HEK293 (cell line): ENCODE results near the gene ARL14EP.

Experiments used
- BCL11B ChIP-seq: fragments of 450-650 bp; formaldehyde crosslinking; IDR thresholded peaks from 2 replicates; pipeline ENCODE4 v1.5.1; 2016; ENCODE audit warnings: low read depth, missing biosample characterization, missing genetic modification characterization
- FEZF1 ChIP-seq: fragments of 450-650 bp; formaldehyde crosslinking; IDR thresholded peaks from 2 replicates; pipeline ENCODE4 v1.5.1; 2016; ENCODE audit warnings: missing biosample characterization, missing genetic modification characterization
- KLF16 ChIP-seq: fragments of 450-650 bp; formaldehyde crosslinking; IDR thresholded peaks from 2 replicates; pipeline ENCODE4 v1.5.1; 2017; ENCODE audit warnings: missing biosample characterization, missing genetic modification characterization
- PRDM1 ChIP-seq: fragments of 450-650 bp; formaldehyde crosslinking; IDR thresholded peaks from 2 replicates; pipeline ENCODE4; 2016; ENCODE audit warnings: missing biosample characterization, missing genetic modification characterization
- REPIN1 ChIP-seq: fragments of 450-650 bp; formaldehyde crosslinking; IDR thresholded peaks from 2 replicates; pipeline ENCODE4 v1.5.1; 2017; ENCODE audit warnings: missing biosample characterization, missing genetic modification characterization, low read depth
- SP7 ChIP-seq: fragments of 450-650 bp; formaldehyde crosslinking; IDR thresholded peaks from 2 replicates; pipeline ENCODE4 v1.5.1; 2016; ENCODE audit warnings: missing biosample characterization, missing genetic modification characterization
- ZBTB21 ChIP-seq: fragments of 450-650 bp; formaldehyde crosslinking; IDR thresholded peaks from 2 replicates; pipeline ENCODE4 v1.5.1; 2017; ENCODE audit warnings: missing biosample characterization, missing genetic modification characterization
- ZBTB8A ChIP-seq: fragments of 450-650 bp; formaldehyde crosslinking; IDR thresholded peaks from 2 replicates; pipeline ENCODE4 v1.5.1; 2016; ENCODE audit warnings: missing biosample characterization, missing genetic modification characterization
- ZFP3 ChIP-seq: fragments of 450-650 bp; formaldehyde crosslinking; IDR thresholded peaks from 2 replicates; pipeline ENCODE4 v1.5.1; 2016; ENCODE audit warnings: low read depth, missing biosample characterization, missing genetic modification characterization
- ZFP41 ChIP-seq: fragments of 450-650 bp; formaldehyde crosslinking; IDR thresholded peaks from 2 replicates; pipeline ENCODE4 v1.5.1; 2016; ENCODE audit warnings: missing biosample characterization, missing genetic modification characterization, borderline replicate concordance
- ZFP69B ChIP-seq: fragments of 450-650 bp; formaldehyde crosslinking; IDR thresholded peaks from 2 replicates; pipeline ENCODE4 v1.5.1; 2016; ENCODE audit warnings: missing biosample characterization, missing genetic modification characterization
- ZNF140 ChIP-seq: fragments of 450-650 bp; formaldehyde crosslinking; IDR thresholded peaks from 2 replicates; pipeline ENCODE4 v1.5.1; 2016; ENCODE audit warnings: missing biosample characterization, missing genetic modification characterization
- ZNF202 ChIP-seq: fragments of 450-650 bp; formaldehyde crosslinking; IDR thresholded peaks from 2 replicates; pipeline ENCODE4 v1.5.1; 2016; ENCODE audit warnings: missing biosample characterization, missing genetic modification characterization, borderline replicate concordance
- ZNF302 ChIP-seq: fragments of 450-650 bp; formaldehyde crosslinking; IDR thresholded peaks from 2 replicates; pipeline ENCODE4 v1.5.1; 2016; ENCODE audit warnings: missing biosample characterization, missing genetic modification characterization, low read depth
- ZNF596 ChIP-seq: fragments of 450-650 bp; IDR thresholded peaks from 2 replicates; pipeline ENCODE4 v1.5.0; 2018; ENCODE audit warnings: missing biosample characterization, mild to moderate bottlenecking, missing genetic modification characterization, moderate library complexity
- ZNF621 ChIP-seq: fragments of 450-650 bp; formaldehyde crosslinking; IDR thresholded peaks from 2 replicates; pipeline ENCODE4 v1.5.1; 2017; ENCODE audit warnings: missing biosample characterization, missing genetic modification characterization
- ZNF623 ChIP-seq: fragments of 450-650 bp; formaldehyde crosslinking; IDR thresholded peaks from 2 replicates; pipeline ENCODE4 v1.5.1; 2016; ENCODE audit warnings: missing biosample characterization, missing genetic modification characterization
- ZNF654 ChIP-seq: fragments of 450-650 bp; formaldehyde crosslinking; IDR thresholded peaks from 2 replicates; pipeline ENCODE4 v1.5.1; 2016; ENCODE audit warnings: low read depth, missing biosample characterization, missing genetic modification characterization
- ZNF707 ChIP-seq: fragments of 450-650 bp; formaldehyde crosslinking; IDR thresholded peaks from 2 replicates; pipeline ENCODE4 v1.5.1; 2016; ENCODE audit warnings: missing biosample characterization, missing genetic modification characterization
- ZNF747 ChIP-seq: fragments of 450-650 bp; formaldehyde crosslinking; IDR thresholded peaks from 2 replicates; pipeline ENCODE4 v1.5.1; 2016; ENCODE audit warnings: missing biosample characterization, missing genetic modification characterization
- ZSCAN16 ChIP-seq: fragments of 450-650 bp; formaldehyde crosslinking; IDR thresholded peaks from 2 replicates; pipeline ENCODE4 v1.5.1; 2016; ENCODE audit warnings: missing biosample characterization, missing genetic modification characterization
- TF ChIP-seq, protein P1 (sequence below): fragments of 450-650 bp; formaldehyde crosslinking; IDR thresholded peaks from 2 replicates; pipeline ENCODE4 v1.5.1; 2016; ENCODE audit warnings: missing biosample characterization, missing genetic modification characterization
- TF ChIP-seq, protein P2 (sequence below): fragments of 450-650 bp; formaldehyde crosslinking; IDR thresholded peaks from 2 replicates; pipeline ENCODE4 v1.5.1; 2016; ENCODE audit warnings: missing biosample characterization, missing genetic modification characterization
- TF ChIP-seq, protein P3 (sequence below): fragments of 450-650 bp; formaldehyde crosslinking; IDR thresholded peaks from 2 replicates; pipeline ENCODE4 v1.5.1; 2016; ENCODE audit warnings: missing biosample characterization, missing genetic modification characterization
- TF ChIP-seq, protein P4 (sequence below): fragments of 450-650 bp; formaldehyde crosslinking; IDR thresholded peaks from 2 replicates; pipeline ENCODE4 v1.5.1; 2016; ENCODE audit warnings: missing biosample characterization, missing genetic modification characterization
- TF ChIP-seq, protein P5 (sequence below): fragments of 450-650 bp; IDR thresholded peaks from 2 replicates; pipeline ENCODE4 v1.5.1; 2018; ENCODE audit warnings: missing biosample characterization, missing genetic modification characterization
- TF ChIP-seq, protein P6 (sequence below): fragments of 450-650 bp; formaldehyde crosslinking; IDR thresholded peaks from 2 replicates; pipeline ENCODE4 v1.5.1; 2016; ENCODE audit warnings: missing biosample characterization, missing genetic modification characterization
- TF ChIP-seq, protein P7 (sequence below): fragments of 450-650 bp; formaldehyde crosslinking; IDR thresholded peaks from 2 replicates; pipeline ENCODE4 v1.5.1; 2016; ENCODE audit warnings: missing biosample characterization, missing genetic modification characterization
- TF ChIP-seq, protein P8 (sequence below): fragments of 450-650 bp; formaldehyde crosslinking; IDR thresholded peaks from 2 replicates; pipeline ENCODE4 v1.5.1; 2016; ENCODE audit warnings: missing biosample characterization, missing genetic modification characterization

The ARL14EP gene

DNA sequence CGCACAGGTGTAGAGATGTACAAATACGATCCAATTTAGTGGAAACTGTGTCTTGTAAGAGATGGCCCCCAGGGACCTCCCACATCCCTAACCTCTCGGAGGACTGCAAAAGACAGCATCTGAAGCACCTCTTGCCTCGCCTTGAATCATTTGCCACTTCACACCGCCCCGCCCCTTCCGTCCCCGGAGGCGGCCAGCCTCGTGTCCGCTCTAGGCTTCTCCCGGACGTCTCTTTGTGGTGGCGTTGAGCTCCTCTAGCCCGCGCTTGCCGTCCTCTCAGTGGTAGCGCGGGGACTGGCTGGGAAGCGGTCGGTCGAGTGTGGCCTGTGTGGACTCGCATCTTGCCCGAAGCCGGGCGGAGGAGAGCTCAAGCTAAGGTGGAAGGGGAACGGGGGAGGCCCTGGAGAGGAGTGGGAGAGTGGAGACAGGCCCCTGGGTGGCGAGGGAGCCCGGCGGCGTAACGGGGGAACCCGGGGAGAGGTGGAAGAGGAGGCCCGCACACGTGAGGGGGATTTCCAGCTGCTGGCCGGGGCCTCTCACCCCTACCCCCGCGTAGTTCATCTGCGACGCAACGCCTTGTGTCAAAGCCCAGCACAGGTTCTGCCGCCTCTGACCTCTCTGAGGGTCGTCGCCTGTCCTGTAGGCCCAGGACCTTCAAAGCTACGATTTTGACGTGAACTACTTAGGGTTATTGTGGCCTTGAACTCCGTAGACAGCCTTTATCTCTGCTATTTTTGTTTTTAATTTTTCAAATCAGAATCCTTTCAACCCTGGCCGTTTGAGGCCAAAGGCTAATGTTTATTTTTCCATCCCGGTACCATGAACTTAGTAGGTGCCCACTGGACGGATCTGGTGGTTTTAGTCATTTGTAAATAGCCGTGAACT is at the start of gene ARL14EP (continued):
- TF ChIP-seq, protein P1, sequence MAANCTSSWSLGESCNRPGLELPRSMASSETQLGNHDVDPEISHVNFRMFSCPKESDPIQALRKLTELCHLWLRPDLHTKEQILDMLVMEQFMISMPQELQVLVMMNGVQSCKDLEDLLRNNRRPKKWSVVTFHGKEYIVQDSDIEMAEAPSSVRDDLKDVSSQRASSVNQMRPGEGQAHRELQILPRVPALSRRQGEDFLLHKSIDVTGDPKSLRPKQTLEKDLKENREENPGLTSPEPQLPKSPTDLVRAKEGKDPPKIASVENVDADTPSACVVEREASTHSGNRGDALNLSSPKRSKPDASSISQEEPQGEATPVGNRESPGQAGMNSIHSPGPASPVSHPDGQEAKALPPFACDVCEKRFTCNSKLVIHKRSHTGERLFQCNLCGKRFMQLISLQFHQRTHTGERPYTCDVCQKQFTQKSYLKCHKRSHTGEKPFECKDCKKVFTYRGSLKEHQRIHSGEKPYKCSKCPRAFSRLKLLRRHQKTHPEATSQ (tag by site-specific recombination) = no peak
- TF ChIP-seq, protein P2, sequence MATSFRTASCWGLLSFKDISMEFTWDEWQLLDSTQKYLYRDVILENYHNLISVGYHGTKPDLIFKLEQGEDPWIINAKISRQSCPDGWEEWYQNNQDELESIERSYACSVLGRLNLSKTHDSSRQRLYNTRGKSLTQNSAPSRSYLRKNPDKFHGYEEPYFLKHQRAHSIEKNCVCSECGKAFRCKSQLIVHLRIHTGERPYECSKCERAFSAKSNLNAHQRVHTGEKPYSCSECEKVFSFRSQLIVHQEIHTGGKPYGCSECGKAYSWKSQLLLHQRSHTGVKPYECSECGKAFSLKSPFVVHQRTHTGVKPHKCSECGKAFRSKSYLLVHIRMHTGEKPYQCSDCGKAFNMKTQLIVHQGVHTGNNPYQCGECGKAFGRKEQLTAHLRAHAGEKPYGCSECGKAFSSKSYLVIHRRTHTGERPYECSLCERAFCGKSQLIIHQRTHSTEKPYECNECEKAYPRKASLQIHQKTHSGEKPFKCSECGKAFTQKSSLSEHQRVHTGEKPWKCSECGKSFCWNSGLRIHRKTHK (tag by site-specific recombination) = no peak
- TF ChIP-seq KLF16 (peak; percentile 57; the same call in 1 of the 2 replicates), ZNF596 (tag by site-specific recombination) (no peak), SP7 (tag by site-specific recombination) (peak; percentile 82), ZFP41 (no peak), REPIN1 (tag by site-specific recombination) (no peak), ZBTB8A (tag by site-specific recombination) (peak; percentile 32; the same call in 1 of the 2 replicates), ZSCAN16 (tag by site-specific recombination) (no peak), ZNF140 (tag by site-specific recombination) (no peak), ZFP69B (tag by site-specific recombination) (peak; percentile 46; the same call in 1 of the 2 replicates), ZBTB21 (tag by site-specific recombination) (no peak), ZNF302 (tag by site-specific recombination) (no peak), ZNF707 (tag by site-specific recombination) (no peak), PRDM1 (no peak), ZNF202 (tag by site-specific recombination) (no peak), FEZF1 (tag by site-specific recombination) (peak; percentile 95), ZNF623 (tag by site-specific recombination) (no peak), ZFP3 (tag by site-specific recombination) (no peak), ZNF654 (tag by site-specific recombination) (no peak), ZNF621 (tag by site-specific recombination) (no peak), ZNF747 (tag by site-specific recombination) (no peak), BCL11B (tag by site-specific recombination) (no peak)
- TF ChIP-seq, protein P3, sequence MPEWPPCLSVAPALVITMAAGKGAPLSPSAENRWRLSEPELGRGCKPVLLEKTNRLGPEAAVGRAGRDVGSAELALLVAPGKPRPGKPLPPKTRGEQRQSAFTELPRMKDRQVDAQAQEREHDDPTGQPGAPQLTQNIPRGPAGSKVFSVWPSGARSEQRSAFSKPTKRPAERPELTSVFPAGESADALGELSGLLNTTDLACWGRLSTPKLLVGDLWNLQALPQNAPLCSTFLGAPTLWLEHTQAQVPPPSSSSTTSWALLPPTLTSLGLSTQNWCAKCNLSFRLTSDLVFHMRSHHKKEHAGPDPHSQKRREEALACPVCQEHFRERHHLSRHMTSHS (tag by site-specific recombination) = no peak
- TF ChIP-seq, protein P4, sequence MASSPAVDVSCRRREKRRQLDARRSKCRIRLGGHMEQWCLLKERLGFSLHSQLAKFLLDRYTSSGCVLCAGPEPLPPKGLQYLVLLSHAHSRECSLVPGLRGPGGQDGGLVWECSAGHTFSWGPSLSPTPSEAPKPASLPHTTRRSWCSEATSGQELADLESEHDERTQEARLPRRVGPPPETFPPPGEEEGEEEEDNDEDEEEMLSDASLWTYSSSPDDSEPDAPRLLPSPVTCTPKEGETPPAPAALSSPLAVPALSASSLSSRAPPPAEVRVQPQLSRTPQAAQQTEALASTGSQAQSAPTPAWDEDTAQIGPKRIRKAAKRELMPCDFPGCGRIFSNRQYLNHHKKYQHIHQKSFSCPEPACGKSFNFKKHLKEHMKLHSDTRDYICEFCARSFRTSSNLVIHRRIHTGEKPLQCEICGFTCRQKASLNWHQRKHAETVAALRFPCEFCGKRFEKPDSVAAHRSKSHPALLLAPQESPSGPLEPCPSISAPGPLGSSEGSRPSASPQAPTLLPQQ (tag by site-specific recombination) = peak; percentile 70
- TF ChIP-seq, protein P5, sequence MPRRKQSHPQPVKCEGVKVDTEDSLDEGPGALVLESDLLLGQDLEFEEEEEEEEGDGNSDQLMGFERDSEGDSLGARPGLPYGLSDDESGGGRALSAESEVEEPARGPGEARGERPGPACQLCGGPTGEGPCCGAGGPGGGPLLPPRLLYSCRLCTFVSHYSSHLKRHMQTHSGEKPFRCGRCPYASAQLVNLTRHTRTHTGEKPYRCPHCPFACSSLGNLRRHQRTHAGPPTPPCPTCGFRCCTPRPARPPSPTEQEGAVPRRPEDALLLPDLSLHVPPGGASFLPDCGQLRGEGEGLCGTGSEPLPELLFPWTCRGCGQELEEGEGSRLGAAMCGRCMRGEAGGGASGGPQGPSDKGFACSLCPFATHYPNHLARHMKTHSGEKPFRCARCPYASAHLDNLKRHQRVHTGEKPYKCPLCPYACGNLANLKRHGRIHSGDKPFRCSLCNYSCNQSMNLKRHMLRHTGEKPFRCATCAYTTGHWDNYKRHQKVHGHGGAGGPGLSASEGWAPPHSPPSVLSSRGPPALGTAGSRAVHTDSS (tag by site-specific recombination) = no peak
- TF ChIP-seq, protein P6, sequence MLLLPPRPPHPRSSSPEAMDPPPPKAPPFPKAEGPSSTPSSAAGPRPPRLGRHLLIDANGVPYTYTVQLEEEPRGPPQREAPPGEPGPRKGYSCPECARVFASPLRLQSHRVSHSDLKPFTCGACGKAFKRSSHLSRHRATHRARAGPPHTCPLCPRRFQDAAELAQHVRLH = no peak
- TF ChIP-seq, protein P7, sequence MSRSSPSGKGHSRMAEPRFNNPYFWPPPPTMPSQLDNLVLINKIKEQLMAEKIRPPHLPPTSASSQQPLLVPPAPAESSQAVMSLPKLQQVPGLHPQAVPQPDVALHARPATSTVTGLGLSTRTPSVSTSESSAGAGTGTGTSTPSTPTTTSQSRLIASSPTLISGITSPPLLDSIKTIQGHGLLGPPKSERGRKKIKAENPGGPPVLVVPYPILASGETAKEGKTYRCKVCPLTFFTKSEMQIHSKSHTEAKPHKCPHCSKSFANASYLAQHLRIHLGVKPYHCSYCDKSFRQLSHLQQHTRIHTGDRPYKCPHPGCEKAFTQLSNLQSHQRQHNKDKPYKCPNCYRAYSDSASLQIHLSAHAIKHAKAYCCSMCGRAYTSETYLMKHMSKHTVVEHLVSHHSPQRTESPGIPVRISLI = no peak
- TF ChIP-seq, protein P8, sequence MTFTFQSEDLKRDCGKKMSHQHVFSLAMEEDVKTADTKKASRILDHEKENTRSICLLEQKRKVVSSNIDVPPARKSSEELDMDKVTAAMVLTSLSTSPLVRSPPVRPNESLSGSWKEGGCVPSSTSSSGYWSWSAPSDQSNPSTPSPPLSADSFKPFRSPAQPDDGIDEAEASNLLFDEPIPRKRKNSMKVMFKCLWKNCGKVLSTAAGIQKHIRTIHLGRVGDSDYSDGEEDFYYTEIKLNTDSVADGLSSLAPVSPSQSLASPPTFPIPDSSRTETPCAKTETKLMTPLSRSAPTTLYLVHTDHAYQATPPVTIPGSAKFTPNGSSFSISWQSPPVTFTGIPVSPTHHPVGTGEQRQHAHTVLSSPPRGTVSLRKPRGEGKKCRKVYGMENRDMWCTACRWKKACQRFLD (tag by site-specific recombination) = no peak
